HG02973 (cell line): ENCODE results near the gene DENND1A.

Experiments used
- ATAC-seq: cut with Tn5 transposase; IDR thresholded peaks from one replicate; pipeline ENCODE4 v1.9.1; 2021; ENCODE audit warnings: moderate library complexity; ENCODE audit not compliant: unreplicated experiment

Gene DENND1A

DNA sequence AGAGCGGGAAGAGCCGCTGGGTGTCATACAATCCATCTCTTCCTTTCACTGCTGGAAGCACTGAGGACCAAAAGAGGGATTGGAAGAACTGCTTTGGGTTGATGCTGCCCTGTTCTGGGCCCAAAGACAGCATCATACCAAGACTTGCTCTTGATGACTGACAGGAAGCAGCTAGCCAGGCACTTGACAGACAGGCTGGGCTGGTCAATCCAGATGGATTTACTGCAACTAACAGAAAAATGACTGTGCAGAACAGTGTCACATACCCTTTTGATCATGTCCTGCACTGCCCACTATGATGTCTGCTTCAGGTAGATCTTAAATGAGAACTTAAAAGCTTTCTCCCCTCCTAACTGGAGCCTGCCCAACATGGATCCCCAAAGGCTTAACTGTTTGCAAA is 416.4 kb downstream of the DENND1A start:
- no peak for ATAC-seq

DNA sequence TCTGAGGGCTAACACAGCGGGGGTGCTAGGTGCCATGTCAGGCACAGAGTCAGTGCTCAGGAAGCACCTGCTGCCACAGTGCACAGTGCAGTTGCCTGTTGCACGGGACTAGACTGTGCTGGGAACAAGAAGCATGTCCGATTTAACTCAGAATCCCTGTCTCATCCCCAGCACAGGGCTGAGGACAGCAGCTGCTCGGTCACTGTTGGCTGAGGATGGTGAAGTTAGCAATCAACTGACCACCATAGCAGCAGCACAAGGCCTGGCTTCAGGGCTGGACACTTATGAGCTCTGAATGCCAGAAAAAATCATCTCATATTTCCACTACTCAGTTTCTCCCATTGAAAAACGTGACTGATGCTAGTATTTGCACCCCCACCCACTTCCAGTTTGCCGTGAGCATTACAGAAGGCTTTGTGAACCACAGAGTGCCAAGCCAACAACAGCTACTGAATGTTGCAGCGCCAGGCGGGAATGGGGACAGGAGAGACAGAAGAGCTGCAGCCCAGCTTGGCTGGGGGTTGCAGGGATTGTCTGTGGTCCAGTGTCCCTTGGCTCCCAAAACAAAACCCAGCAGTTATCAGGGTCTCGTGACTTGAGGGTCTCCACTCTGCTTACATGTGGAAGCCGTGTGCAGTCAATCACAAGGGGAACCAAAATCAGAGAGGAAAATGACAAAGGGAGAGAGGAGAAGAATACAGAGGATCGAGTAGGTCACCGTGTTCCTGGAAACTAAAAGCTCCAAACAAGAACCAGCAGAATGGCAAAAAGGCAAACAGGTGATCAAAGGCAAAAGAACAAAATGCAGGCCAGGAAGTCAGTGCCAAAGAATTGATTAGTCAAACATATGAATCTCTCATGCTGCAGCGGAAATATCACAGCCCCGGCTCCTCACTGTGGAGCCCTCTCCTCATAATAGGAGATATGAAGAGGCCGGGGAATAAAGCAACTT is 418.3 kb downstream of the DENND1A start:
- no peak for ATAC-seq

DNA sequence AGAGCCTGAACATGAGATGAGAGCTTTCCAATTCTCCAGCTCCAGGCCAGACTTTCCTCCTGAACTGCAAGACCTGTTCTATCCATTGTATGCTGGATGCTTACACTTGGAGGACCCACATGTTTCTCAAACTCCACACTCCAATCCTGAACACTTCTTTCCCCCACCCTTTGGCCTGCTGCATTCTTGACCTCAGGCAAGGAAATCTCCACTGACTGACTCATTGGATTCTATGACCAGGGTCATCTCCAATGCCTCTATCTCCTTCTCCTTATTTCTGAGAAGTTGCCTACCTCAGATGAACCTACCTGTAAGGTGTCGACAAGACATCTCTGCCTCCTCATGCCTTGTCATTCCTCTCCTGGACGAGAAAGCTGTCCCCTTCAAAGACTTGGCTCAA is 420.3 kb downstream of the DENND1A start:
- ATAC-seq, result no peak

DNA sequence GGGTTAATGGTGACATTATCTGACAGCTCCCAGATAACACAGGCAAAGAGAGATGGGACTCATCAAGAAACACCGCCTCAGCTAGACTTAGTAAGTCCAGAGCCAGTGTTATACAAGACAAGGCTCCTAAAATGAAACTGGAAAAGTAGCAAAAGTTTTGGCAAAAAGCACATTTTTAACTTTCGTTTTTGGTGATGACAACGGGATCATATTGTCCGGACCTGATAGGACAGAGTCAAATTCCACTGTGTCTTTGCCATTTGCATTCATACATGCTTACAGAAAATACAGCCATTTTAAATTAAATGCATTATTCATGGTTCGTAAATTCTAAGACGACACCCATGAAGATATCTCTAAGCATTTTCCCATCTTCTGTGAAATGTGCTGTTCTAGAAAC is 421.9 kb downstream of the DENND1A start:
- no peak for ATAC-seq

DNA sequence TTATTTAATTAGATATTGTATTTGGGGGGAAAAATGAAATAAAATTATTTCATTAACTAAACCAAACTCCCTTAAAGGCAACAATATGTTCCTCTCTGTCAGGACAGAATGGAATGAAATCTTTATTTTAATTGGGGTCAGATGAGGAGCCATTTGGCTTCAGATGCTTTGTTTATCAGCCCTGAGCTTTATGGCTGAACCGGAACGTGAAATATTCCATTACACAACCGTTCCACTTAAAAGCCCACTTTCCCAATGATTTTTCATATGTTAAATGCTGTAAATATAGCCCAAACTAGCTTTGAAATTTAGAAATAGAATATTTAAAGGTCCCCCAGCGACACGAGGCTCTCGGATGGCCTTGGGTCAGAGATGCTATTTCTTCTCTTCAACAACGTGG is 424.4 kb downstream of the DENND1A start:
- ATAC-seq, result no peak

DNA sequence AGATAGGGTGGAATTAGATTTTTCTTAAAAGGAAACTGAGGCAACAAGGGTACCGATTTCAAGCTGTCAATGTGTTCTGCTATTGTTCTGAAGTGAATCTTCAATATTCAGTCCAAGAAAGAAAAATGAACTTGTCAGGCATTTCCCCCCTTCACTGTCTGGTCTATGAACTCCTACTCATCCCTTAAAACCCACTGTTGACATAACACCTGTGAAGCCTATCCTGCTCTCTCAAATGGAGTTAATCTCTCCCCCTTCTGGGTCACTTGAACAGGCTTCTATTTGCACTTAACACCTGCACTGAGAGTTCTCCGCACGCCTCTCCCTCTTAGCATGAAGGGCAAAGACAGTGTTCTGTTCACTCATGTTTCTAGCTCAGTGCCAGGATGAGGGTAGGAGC is 429.6 kb downstream of the DENND1A start:
- ATAC-seq, result no peak

DNA sequence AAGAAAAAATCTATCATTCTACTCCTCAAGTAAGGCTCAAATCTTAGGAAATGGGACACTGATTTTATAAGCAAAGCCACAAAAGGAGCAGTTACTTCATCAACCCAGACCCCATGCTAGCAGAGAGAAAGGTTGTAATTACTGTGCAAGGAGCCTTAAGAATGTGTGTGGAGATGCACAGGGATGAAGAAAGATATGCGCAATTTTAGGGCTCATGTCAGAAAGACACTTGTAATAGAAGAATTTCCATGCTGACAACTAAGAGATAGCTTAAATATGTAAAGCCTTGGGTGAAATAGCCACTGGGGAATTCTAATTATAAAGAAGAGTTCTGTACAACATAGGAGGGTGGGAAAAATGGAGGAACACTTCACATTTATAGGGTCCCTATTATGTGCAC is 432.1 kb downstream of the DENND1A start:
- no peak for ATAC-seq

DNA sequence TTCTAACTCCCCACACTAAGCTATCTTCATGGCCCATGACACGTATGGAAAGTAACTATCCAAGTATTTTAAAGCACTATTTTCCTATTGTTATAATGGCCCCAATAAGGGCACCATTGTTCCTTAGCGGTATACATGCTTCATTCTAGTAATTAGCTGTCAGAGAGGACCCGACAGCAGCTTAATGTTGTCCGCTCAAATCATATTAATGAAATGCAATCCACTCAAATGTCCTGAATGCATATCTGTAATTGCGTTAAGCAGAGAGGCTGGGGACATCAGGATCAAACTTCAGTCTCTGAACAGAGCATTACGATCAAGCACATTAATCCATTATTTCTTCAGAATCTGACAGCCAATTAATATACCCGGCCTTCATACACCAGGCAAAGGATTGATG is 434.2 kb downstream of the DENND1A start:
- ATAC-seq, result no peak

DNA sequence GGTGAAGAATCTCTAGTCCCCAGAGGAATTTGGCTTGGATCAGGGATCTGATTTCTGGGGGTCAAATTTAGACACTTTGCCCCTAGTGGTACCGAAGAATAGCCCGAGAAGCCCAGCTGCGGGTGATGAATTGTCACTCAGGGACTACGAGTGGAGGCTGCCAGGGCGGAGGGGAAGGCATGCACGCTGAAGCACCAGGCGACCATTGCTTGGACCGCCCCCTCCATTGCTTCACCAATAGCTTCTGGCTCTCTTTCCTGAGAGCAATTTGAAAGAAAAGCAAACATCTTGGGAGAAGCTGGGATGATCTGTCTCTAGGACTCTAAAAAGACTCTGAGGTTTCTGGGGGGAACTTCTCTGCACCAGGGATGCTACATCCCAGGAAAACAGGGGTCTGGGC is 436.3 kb downstream of the DENND1A start:
- ATAC-seq, result no peak

DNA sequence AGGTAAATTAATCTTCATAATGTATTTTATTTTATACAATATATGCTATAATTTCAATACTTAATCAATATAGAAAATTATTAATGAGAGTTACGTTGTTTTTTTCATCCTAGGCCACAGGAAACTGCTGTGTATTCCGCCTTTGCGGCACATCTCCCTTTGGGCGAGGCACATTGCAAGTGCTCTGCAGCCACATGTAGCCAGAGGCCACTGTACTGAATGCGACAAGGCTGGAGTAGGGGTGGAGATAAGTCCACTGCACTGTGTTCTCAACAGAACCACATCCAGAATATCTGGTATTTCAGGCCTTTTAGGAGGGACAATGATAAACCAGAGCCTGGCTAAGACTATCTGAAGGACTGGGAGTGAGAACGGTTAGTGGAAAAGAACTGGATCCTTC is 439.2 kb downstream of the DENND1A start:
- ATAC-seq, result no peak

DNA sequence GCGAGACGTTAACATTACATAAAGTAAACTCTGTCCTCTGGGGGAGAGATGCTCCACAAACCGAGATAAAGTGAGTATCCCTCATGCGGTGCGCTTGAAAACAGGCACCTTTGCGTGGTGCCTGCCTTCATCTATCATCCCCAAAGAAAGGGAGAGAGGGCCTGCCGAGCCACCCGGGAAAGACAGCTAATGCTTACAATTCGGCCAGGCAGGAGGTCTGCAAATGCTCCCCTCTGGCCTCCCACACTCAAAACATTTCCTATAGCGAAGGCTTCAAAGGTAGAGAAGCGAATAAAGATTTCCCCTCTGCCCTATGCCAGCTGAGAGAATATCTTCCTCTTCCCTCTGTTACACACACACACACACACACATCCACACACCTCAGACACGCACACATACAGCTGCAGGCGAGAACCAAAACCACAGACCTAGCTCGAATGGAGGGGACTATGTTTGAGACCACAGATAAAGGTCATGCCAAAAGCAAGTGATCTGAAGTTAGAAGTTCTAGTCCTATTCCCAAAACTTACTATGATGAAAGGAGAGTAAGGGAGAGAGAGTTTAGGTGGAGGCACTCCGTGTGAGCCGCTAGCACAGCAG is 441.1 kb downstream of the DENND1A start:
- no peak for ATAC-seq

DNA sequence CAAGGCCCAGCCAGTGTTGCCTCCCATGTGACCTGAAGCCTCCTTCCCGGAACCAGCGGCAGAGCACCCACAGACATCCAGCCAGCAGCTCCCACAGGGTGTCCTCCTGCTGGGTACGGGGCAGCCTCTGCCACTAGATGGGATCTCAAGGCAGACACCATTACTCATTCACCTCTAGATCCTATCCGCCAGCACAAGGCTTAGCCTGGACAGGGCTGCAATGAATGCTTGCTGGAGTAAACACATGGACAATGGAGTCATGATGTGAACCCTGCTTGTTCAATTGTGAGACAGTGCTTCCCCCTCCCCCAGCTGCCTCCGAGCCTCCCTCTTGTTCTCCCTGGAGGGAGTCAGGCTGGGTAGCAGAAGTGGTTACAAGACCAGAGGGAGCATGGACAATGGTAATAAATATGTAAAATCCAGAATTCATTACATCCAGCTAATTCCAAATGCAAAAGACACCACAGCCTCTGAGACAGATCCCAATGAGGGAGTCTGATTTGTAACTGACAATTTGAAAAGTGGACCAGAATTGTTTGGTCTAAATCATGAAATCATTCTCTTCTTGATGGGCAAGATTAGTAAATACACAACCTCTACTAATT is 441.9 kb downstream of the DENND1A start:
- no peak for ATAC-seq

DNA sequence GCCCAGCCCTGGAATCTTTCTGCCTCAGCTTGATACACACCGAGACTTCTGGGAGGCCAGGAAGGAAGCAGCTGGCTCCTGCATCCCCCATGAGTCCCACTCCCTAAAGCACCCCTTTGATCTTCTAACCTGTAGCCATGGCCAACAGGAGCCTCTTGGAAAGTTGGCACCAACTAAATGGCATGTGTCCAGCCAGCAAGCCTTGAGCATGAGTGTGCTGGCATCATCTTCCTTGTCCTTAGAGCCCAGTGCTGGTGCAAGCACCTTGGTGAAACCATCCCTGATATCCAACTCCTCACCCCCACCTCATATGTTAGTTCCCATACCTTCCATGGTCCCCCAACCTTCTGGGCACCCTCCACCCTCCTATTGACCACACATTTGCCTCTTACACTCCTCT is 443.5 kb downstream of the DENND1A start:
- ATAC-seq, result no peak

DNA sequence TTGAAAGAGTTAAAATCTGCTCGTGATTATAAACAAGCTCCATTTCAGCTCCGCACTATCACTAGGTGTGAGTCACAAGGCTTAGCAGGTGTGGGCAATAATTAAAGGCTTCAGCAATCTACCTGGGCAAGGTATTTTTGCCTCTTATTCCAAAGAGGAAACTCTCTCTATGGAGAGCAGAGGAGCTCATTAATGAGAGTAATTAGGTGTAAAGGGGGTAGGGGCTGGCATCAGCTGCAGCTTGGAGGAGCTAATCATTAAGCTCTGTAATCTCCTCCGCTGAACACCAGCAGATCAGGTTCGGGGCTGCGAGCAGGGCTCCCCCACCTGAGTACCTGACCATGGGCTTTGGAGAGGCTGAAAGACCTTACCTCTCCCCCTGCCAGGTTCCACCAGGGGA is 444.7 kb downstream of the DENND1A start:
- ATAC-seq, result no peak

DNA sequence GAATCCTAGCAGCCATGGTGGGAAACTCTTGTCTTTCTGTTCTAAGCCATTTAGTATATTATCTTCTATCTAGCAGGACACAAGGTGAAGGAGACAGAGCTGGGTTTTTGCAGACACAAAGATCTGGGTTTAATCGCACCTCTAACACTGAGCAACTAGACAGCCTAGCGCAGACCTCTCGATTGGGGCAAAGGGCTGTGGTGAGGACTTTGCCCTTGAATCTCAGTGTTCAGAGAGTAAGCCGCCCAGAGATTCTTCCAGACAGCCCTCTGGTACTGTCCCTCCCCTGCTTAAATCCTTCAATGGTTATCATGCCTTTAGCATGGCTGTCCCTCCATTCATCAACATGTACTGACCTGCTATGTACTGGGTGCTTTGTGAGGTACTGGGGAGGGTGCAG is 445.8 kb downstream of the DENND1A start:
- no peak for ATAC-seq

DNA sequence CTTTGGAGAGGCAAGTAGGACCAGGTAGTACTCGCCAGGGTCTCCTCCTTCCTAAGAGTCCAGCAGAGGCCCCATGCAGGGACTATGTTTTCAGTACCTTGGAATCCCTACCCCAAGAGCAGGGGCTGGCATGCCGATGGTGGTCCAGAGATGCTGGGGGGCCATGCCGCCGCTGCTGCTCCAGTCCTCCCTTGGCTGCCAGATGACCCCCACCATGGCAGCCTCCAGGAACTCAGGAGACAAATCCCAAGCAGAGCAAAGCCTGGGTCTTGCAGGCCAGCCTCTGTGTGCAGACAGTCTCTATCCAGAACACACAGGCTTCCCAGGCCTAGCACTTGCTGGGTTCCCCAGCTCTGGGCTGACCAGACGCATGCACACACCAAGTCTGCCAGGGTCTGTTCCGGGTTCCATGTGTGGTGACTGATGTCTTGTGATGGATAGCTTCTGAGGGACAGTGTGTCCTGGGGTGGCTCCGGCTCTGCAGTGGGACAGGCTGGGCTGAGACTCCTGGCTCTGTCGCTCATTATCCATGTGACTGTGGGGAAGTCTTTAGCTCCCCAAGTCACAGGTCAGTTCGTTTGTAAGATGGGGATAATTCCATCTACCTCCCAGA is 446.6 kb downstream of the DENND1A start:
- no peak for ATAC-seq

DNA sequence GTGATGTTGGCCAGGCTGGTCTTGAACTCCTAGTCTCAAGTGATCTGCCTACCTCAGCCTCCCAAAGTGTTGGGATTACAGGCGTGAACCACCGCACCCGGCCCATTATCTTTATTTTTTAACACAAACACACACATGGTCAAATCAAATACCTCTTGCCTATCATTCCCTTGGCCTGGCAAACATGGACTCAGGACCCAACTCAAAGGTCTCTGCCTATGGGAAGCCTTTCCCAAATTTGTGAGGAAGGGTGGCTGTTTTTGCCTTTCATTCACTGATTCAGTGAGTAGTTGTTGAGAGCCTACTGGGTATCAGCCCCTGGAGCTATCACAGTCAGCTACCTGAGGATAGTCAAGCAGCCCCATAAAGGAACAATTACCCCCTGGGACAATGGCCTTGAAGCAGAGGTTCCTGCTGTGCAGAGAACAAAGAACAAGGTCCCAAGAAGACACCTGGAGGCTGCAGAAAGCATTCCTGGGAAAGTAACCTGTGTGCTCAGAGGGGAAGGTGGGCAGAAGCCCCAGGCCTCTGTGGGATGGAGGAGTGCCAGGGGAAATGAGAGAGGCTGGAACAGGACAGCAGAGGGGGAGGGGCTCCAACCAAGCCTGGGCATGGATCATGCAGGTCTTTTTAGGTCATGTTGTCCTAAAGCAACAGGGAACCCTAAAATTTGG is 447.5 kb downstream of the DENND1A start:
- no peak for ATAC-seq

DNA sequence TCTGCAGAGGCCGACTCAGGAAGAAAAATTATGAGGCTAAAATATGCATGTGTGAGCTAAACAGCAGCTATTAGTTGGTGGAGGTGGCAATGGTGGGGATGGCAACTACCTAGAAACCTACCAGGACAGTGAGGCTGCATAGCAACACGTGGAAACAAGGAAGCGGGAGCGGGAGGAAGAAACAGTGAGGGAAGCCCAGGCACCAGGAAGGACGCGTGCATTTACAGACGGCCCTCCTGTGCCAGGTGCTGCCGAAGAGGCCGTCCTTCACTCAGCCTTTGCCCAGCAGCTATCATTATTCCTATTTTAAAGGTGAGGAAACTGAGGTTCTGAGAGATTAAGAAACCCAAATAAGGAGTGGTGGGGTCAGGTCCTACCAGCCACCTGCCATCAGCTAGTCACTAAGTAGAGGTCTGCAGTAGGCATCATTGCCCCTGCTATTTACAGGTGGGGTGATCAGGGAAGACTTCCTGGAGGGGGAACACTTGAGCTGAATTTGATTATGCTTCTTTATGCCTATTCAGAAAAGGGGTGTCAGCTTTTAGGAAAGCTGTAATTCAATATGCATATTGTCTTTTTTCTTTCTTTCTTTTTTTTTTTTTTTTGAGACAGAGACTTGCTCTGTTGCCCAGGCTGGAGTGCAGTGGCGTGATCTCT is 448.6 kb downstream of the DENND1A start:
- no peak for ATAC-seq

DNA sequence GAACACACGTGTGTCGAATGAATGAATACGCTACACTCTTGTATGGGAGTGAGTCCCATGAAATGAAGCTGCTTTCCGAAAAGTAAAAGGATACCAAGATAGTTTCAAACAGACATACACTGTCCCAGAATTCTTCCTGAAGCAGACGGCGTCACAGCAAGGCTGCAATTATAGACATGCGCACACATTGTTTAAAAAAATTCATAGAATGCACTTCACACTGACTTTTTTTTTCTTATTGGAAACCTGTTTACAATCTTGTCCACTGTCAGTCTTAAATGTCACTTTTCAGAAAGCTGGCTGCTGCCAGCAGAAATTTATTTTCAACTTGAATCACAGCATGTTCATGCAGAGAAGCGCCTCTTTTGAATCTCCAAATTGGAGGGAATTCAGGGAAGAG is 449.1 kb downstream of the DENND1A start:
- no peak for ATAC-seq

DNA sequence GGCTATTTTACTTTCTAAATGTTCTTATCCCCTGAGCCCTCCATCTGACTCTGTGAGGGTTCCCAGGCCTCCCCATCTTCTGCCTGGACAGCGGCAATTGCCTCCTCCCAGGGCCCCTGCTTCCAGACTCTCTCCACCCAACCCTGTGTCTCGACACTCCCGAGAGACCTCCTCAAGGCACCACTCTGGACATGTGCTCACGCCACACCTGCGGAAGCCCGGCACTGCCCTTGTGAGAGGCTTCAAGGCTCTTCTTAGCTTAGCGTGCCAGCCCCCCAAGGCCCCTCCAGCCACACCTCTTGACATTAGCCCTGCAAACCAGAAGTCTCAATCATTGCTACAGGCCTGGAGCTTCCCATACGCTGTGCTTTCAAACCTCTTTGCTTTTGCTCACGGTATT is 449.8 kb downstream of the DENND1A start:
- ATAC-seq, result no peak
